WTC11 (cell line): Measurements from ENCODE around the gene FABP2. TPM values are rescaled to one million over a fixed set of nuclear protein-coding genes. Genes with fewer than 3 reads are reported as not detected.

Source experiments
- ATF1 ChIP-seq: sonication (generic); formaldehyde crosslinking; IDR thresholded peaks from 2 replicates; pipeline ENCODE4 v1.8.1; 2023; ENCODE audit warnings: mild to moderate bottlenecking, moderate library complexity, missing genetic modification reagents
- NFE2L1 ChIP-seq: sonication (generic); formaldehyde crosslinking; IDR thresholded peaks from 2 replicates; pipeline ENCODE4 v1.8.1; 2023; ENCODE audit warnings: missing genetic modification reagents
- OVOL2 ChIP-seq: fragments of 250-450 bp; sonication (Bioruptor Pico); IDR thresholded peaks from 2 replicates; pipeline ENCODE4 v1.9.0; 2021; ENCODE audit warnings: mild to moderate bottlenecking, borderline replicate concordance
- ZNF396 ChIP-seq: fragments of 250-450 bp; sonication (Bioruptor Pico); IDR thresholded peaks from 2 replicates; pipeline ENCODE4 v1.8.0; 2021; ENCODE audit warnings: mild to moderate bottlenecking, moderate library complexity, borderline replicate concordance
- total RNA-seq: library from RNA; stranded (reverse); gene quantifications from 3 replicates; pipeline ENCODE4 v1.2.3, GENCODE V29; 2021
- TF ChIP-seq, protein P1 (sequence below): sonication (generic); formaldehyde crosslinking; IDR thresholded peaks from 2 replicates; pipeline ENCODE4 v1.8.1; 2023; ENCODE audit warnings: mild to moderate bottlenecking, moderate library complexity, missing genetic modification reagents
- TF ChIP-seq, protein P2 (sequence below): fragments of 250-450 bp; sonication (Bioruptor Pico); IDR thresholded peaks from 2 replicates; pipeline ENCODE4 v1.9.0; 2021; ENCODE audit warnings: moderate library complexity, mild to moderate bottlenecking, inconsistent platforms, borderline replicate concordance
- TF ChIP-seq, protein P3 (sequence below): fragments of 250-450 bp; sonication (Bioruptor Pico); IDR thresholded peaks from 2 replicates; pipeline ENCODE4 v2.1.2; 2022; ENCODE audit warnings: mild to moderate bottlenecking, moderate library complexity
- TF ChIP-seq, protein P4 (sequence below): sonication (generic); formaldehyde crosslinking; IDR thresholded peaks from 2 replicates; pipeline ENCODE4 v1.8.1; 2022; ENCODE audit warnings: low read depth, missing genetic modification reagents, borderline replicate concordance

Gene FABP2
- total RNA-seq, 1 experiment from 2014 or later: not detected

GRCh38 chr4:119268466-119268865 lies 53.5 kb downstream of the FABP2 start (continued):
- TF ChIP-seq, protein P1, sequence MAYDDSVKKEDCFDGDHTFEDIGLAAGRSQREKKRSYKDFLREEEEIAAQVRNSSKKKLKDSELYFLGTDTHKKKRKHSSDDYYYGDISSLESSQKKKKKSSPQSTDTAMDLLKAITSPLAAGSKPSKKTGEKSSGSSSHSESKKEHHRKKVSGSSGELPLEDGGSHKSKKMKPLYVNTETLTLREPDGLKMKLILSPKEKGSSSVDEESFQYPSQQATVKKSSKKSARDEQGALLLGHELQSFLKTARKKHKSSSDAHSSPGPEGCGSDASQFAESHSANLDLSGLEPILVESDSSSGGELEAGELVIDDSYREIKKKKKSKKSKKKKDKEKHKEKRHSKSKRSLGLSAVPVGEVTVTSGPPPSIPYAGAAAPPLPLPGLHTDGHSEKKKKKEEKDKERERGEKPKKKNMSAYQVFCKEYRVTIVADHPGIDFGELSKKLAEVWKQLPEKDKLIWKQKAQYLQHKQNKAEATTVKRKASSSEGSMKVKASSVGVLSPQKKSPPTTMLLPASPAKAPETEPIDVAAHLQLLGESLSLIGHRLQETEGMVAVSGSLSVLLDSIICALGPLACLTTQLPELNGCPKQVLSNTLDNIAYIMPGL (CRISPR knock-in tag): no peak
- TF ChIP-seq OVOL2 (no peak), ATF1 (CRISPR knock-in tag) (no peak), NFE2L1 (CRISPR knock-in tag) (no peak), ZNF396 (CRISPR knock-in tag) (no peak)
- TF ChIP-seq, protein P2, sequence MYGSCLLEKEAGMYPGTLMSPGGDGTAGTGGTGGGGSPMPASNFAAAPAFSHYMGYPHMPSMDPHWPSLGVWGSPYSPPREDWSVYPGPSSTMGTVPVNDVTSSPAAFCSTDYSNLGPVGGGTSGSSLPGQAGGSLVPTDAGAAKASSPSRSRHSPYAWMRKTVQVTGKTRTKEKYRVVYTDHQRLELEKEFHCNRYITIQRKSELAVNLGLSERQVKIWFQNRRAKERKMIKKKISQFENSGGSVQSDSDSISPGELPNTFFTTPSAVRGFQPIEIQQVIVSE (CRISPR knock-in tag): no peak
- TF ChIP-seq, protein P3, sequence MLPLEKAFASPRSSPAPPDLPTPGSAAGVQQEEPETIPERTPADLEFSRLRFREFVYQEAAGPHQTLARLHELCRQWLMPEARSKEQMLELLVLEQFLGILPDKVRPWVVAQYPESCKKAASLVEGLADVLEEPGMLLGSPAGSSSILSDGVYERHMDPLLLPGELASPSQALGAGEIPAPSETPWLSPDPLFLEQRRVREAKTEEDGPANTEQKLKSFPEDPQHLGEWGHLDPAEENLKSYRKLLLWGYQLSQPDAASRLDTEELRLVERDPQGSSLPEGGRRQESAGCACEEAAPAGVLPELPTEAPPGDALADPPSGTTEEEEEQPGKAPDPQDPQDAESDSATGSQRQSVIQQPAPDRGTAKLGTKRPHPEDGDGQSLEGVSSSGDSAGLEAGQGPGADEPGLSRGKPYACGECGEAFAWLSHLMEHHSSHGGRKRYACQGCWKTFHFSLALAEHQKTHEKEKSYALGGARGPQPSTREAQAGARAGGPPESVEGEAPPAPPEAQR (CRISPR knock-in tag): no peak
- TF ChIP-seq, protein P4, sequence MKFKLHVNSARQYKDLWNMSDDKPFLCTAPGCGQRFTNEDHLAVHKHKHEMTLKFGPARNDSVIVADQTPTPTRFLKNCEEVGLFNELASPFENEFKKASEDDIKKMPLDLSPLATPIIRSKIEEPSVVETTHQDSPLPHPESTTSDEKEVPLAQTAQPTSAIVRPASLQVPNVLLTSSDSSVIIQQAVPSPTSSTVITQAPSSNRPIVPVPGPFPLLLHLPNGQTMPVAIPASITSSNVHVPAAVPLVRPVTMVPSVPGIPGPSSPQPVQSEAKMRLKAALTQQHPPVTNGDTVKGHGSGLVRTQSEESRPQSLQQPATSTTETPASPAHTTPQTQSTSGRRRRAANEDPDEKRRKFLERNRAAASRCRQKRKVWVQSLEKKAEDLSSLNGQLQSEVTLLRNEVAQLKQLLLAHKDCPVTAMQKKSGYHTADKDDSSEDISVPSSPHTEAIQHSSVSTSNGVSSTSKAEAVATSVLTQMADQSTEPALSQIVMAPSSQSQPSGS (CRISPR knock-in tag): no peak

Other genes starting within 250 kb of the FABP2 start
- not detected in 3 replicates for gene MYOZ2, start 186.3 kb downstream of the FABP2 start, total RNA-seq
- 17.1 to 20.1 TPM (median 19.2 TPM) in 3 replicates for gene USP53, start 109.4 kb downstream of the FABP2 start, total RNA-seq